ENCODE measurements around the gene CCR9. TPM values are rescaled to one million over a fixed set of nuclear protein-coding genes. Genes with fewer than 3 reads are reported as not detected.

The CCR9 gene
- total RNA-seq, 2 donors from 2014 or later = 0.13 TPM; not detected in 1

DNA sequence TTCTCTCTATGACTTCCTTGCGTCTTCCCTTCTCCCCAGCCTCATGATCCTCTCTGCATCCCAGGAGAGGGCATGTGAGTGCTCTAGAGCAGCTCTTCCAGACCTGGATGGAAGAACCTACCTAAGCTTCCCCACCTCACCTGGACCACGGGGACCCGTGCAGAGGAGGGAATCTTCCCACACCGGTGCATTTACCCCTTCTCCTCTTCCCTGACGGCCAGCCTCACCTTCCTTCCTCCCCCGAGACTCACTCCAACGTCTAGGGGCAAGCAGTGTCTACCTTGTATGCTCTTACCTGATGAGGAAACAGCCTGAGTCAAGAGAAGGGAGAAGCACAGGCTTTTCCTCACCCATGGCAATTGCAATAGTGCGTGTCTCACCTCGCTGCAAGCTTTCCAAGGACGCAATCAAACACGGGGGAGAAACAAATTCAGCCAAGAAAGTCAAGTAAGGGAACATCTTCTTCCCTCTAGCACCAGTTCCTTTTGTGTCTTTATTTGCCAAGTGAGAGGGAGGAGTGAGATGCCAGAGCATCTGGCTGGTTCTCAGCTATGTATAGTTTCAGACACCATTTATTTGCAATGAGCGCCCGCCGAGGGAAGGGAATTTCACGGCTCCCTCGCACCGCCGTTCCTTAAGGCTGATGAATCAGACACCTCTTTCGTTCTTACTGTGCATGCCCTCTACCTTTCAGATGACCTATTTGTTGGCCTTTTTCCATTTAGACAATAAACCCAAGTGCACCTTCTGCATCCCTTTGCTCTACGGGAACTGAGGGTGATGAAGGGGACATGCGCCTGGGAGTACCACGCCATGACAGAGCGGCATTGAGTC, 1.8 kb upstream of the CCR9 start:
- Histone ChIP-seq H3K4me1 (no peaks in the 10 kb centered on the region), H3K27me3 (no peaks in the 10 kb centered on the region), H3K9me3 (no peaks in the 10 kb centered on the region), H3K9ac (ENCODE audit: low read depth in 2 of 2, low read length in 2 of 2) (no peak overlapping the region), H3K36me3 (no peaks in the 10 kb centered on the region), H3K27ac (no peak overlapping the region), H3K4me3 (no peak overlapping the region)
- intact Hi-C loops (cut with DNase I) = no loop called here
- DNase-seq = no peak
- no peak for TF ChIP-seq CTCF (IDR thresholded peaks at IDR 0.05)

GRCh38 chr3:45887285-45887684, 942 bp downstream of the CCR9 start:
- no peaks in the 10 kb centered on the region for H3K9me3 ChIP-seq
- H3K4me1 ChIP-seq = no peaks in the 10 kb centered on the region
- no peaks in the 10 kb centered on the region for H3K27me3 ChIP-seq
- no peak for DNase-seq
- H3K36me3 ChIP-seq = no peaks in the 10 kb centered on the region
- H3K9ac ChIP-seq (ENCODE audit: low read depth in 2 of 2, low read length in 2 of 2) = no peak overlapping the region
- no peak overlapping the region for H3K27ac ChIP-seq
- no peak for TF ChIP-seq CTCF (IDR thresholded peaks at IDR 0.05)
- intact Hi-C loops (cut with DNase I) = no loop called here
- H3K4me3 ChIP-seq = no peak overlapping the region

GRCh38 chr3:45887759-45888511, 1.6 kb downstream of the CCR9 start:
- Histone ChIP-seq H3K36me3 (no peaks in the 10 kb centered on the region), H3K4me3 (no peak overlapping the region), H3K9ac (ENCODE audit: low read depth in 2 of 2, low read length in 2 of 2) (no peak overlapping the region), H3K27ac (no peak overlapping the region), H3K4me1 (no peaks in the 10 kb centered on the region), H3K9me3 (no peaks in the 10 kb centered on the region), H3K27me3 (no peaks in the 10 kb centered on the region)
- intact Hi-C loops (cut with DNase I) = no loop called here
- TF ChIP-seq CTCF (IDR thresholded peaks at IDR 0.05) = no peak
- DNase-seq = no peak

- no peaks in the 10 kb centered on the region for H3K27me3 ChIP-seq
- no peaks in the 10 kb centered on the region for H3K9me3 ChIP-seq
- no peak overlapping the region for H3K27ac ChIP-seq
- no peak for DNase-seq
- no peaks in the 10 kb centered on the region for H3K4me1 ChIP-seq
- H3K4me3 ChIP-seq = no peak overlapping the region
- no peak overlapping the region for H3K9ac ChIP-seq (ENCODE audit: low read depth in 2 of 2, low read length in 2 of 2)
- no peaks in the 10 kb centered on the region for H3K36me3 ChIP-seq
- intact Hi-C loops (cut with DNase I) = no loop called here
- no peak for TF ChIP-seq CTCF (IDR thresholded peaks at IDR 0.05)
Observed at GRCh38 chr3:45889337-45889736, 3.0 kb downstream of the CCR9 start.

DNA sequence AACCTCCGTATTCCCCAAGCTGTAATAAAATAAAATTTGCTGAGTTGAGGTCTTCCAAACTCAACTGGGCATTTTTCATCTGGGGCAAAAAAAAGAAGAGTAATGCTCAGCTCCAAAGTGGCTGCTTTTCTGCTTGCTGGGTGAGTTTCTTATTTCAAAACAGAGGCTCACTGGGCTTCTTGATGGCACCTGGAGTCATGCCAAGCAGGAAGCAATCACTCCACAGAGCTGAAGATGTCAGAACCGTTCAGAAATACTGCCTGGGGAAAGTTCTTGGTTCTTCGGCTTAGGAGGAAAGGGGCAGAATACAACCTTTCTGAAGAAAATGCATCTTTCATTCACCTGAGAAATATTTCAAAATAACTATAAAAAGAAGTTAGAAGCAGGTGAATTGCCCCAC, 4.1 kb downstream of the CCR9 start:
- Histone ChIP-seq H3K4me3 (no peak overlapping the region), H3K4me1 (no peaks in the 10 kb centered on the region), H3K9ac (ENCODE audit: low read depth in 2 of 2, low read length in 2 of 2) (no peak overlapping the region), H3K27me3 (no peaks in the 10 kb centered on the region), H3K36me3 (no peaks in the 10 kb centered on the region), H3K9me3 (no peaks in the 10 kb centered on the region), H3K27ac (no peak overlapping the region)
- TF ChIP-seq CTCF (IDR thresholded peaks at IDR 0.05) = no peak
- peak; percentile 66 for DNase-seq
- intact Hi-C loops (cut with DNase I) = no loop called here

Measured in colonic mucosa (tissue), 4 donors.